ENCODE data around the gene COL6A2.

- TF ChIP-seq CTCF (IDR thresholded peaks at IDR 0.05) (no peak), POLR2A (IDR thresholded peaks at IDR 0.05) (no peak)
Observed at GRCh38 chr21:46058431-46059145, 39.3 kb upstream of the COL6A2 start.

Data from uterus (tissue), 2 donors.